Activated naive CD4-positive, alpha-beta T cell treated with anti-CD3 and anti-CD28 coated beads, Interleukin-2, amount 50 U/mL, for 24 hours (primary cell): ENCODE results near the gene VANGL2.
"Not testable (repeated sequence)": the region's sequence is repeated elsewhere in the genome, so short reads cannot be mapped to it uniquely, and the experiment has no call there.

ENCODE experiments used
- H3K27ac Mint-ChIP-seq: one replicate; pipeline ENCODE4 v1.8.0; 2021; ENCODE audit warnings: mild to moderate bottlenecking, mixed read lengths
- H3K27me3 Mint-ChIP-seq: one replicate; pipeline ENCODE4 v1.8.0; 2021; ENCODE audit warnings: mixed read lengths
- H3K36me3 Mint-ChIP-seq: one replicate; pipeline ENCODE4 v1.8.0; 2021; ENCODE audit warnings: mixed read lengths
- H3K4me1 Mint-ChIP-seq: one replicate; pipeline ENCODE4 v1.8.0; 2021; ENCODE audit warnings: mixed read lengths
- H3K4me3 Mint-ChIP-seq: one replicate; pipeline ENCODE4 v1.8.0; 2021; ENCODE audit warnings: mild to moderate bottlenecking, mixed read lengths
- H3K9me3 Mint-ChIP-seq: one replicate; pipeline ENCODE4 v1.8.0; 2021; ENCODE audit warnings: mixed read lengths

The VANGL2 gene

GRCh38 chr1:160366731-160367515 is 33.4 kb upstream of the VANGL2 start, which contains the start of gene NHLH1:
Gene NHLH1 (plus strand): TSS chr1:160367071. CDS start chr1:160370732, 3,661 bp downstream.
- no peaks in the 10 kb centered on the region for H3K27me3 Mint-ChIP-seq
- no peak within 1 kb of the TSS for H3K27ac Mint-ChIP-seq
- no peak within 1 kb of the TSS for H3K4me3 Mint-ChIP-seq
- H3K9me3 Mint-ChIP-seq, result no peaks in the 10 kb centered on the region
- no peaks in the 10 kb centered on the region for H3K4me1 Mint-ChIP-seq
- H3K36me3 Mint-ChIP-seq, result no peaks in the 10 kb centered on the region

GRCh38 chr1:160367516-160367900 is 32.9 kb upstream of the VANGL2 start:
- Mint-ChIP-seq H3K27ac (no peak overlapping the region), H3K27me3 (no peaks in the 10 kb centered on the region), H3K36me3 (no peaks in the 10 kb centered on the region), H3K9me3 (no peaks in the 10 kb centered on the region), H3K4me3 (no peak overlapping the region), H3K4me1 (no peaks in the 10 kb centered on the region)

- H3K27ac Mint-ChIP-seq, result no peak overlapping the region
- H3K27me3 Mint-ChIP-seq, result no peaks in the 10 kb centered on the region
- no peak overlapping the region for H3K4me3 Mint-ChIP-seq
- no peaks in the 10 kb centered on the region for H3K36me3 Mint-ChIP-seq
- no peaks in the 10 kb centered on the region for H3K4me1 Mint-ChIP-seq
- no peaks in the 10 kb centered on the region for H3K9me3 Mint-ChIP-seq
These were observed 32.1 kb upstream of the VANGL2 start for GRCh38 chr1:160367934-160368923.

- Mint-ChIP-seq H3K4me3 (no peak overlapping the region), H3K4me1 (no peaks in the 10 kb centered on the region), H3K9me3 (no peaks in the 10 kb centered on the region), H3K27ac (no peak overlapping the region), H3K27me3 (no peaks in the 10 kb centered on the region), H3K36me3 (no peaks in the 10 kb centered on the region)
These were observed 31.3 kb upstream of the VANGL2 start for GRCh38 chr1:160369087-160369486.

GRCh38 chr1:160370561-160371345 is 29.6 kb upstream of the VANGL2 start:
- no peak overlapping the region for H3K27ac Mint-ChIP-seq
- H3K27me3 Mint-ChIP-seq, result no peaks in the 10 kb centered on the region
- no peaks in the 10 kb centered on the region for H3K36me3 Mint-ChIP-seq
- H3K9me3 Mint-ChIP-seq, result no peaks in the 10 kb centered on the region
- no peak overlapping the region for H3K4me3 Mint-ChIP-seq
- H3K4me1 Mint-ChIP-seq, result peaks cover 4% of the 10 kb centered on the region

GRCh38 chr1:160371346-160371631 is 29.1 kb upstream of the VANGL2 start:
- Mint-ChIP-seq H3K27ac (no peak overlapping the region), H3K27me3 (no peaks in the 10 kb centered on the region), H3K4me3 (no peak overlapping the region), H3K36me3 (no peaks in the 10 kb centered on the region), H3K9me3 (no peaks in the 10 kb centered on the region), H3K4me1 (peaks cover 9% of the 10 kb centered on the region)

- no peaks in the 10 kb centered on the region for H3K36me3 Mint-ChIP-seq
- H3K4me1 Mint-ChIP-seq, result peaks cover 14% of the 10 kb centered on the region
- H3K4me3 Mint-ChIP-seq, result no peak overlapping the region
- H3K27ac Mint-ChIP-seq, result no peak overlapping the region
- no peaks in the 10 kb centered on the region for H3K27me3 Mint-ChIP-seq
- no peaks in the 10 kb centered on the region for H3K9me3 Mint-ChIP-seq
These were observed 28.6 kb upstream of the VANGL2 start for GRCh38 chr1:160371756-160372155.

GRCh38 chr1:160373696-160374095 is 26.7 kb upstream of the VANGL2 start:
- Mint-ChIP-seq H3K4me3 (no peak overlapping the region), H3K27me3 (no peaks in the 10 kb centered on the region), H3K27ac (no peak overlapping the region), H3K36me3 (no peaks in the 10 kb centered on the region), H3K4me1 (peaks cover 14% of the 10 kb centered on the region), H3K9me3 (no peaks in the 10 kb centered on the region)

GRCh38 chr1:160374306-160375110 is 25.9 kb upstream of the VANGL2 start:
- H3K36me3 Mint-ChIP-seq, result no peaks in the 10 kb centered on the region
- H3K27ac Mint-ChIP-seq, result no peak overlapping the region
- H3K9me3 Mint-ChIP-seq, result no peaks in the 10 kb centered on the region
- H3K4me1 Mint-ChIP-seq, result peaks cover 14% of the 10 kb centered on the region
- no peak overlapping the region for H3K4me3 Mint-ChIP-seq
- H3K27me3 Mint-ChIP-seq, result no peaks in the 10 kb centered on the region

- no peaks in the 10 kb centered on the region for H3K9me3 Mint-ChIP-seq
- no peak overlapping the region for H3K27ac Mint-ChIP-seq
- H3K36me3 Mint-ChIP-seq, result no peaks in the 10 kb centered on the region
- no peaks in the 10 kb centered on the region for H3K27me3 Mint-ChIP-seq
- H3K4me3 Mint-ChIP-seq, result no peak overlapping the region
- H3K4me1 Mint-ChIP-seq, result peaks cover 14% of the 10 kb centered on the region
These were observed 24.4 kb upstream of the VANGL2 start for GRCh38 chr1:160375788-160376524.

GRCh38 chr1:160376525-160377131 is 23.7 kb upstream of the VANGL2 start:
- Mint-ChIP-seq H3K27ac (no peak overlapping the region), H3K27me3 (no peaks in the 10 kb centered on the region), H3K4me3 (no peak overlapping the region), H3K9me3 (no peaks in the 10 kb centered on the region), H3K4me1 (peaks cover 14% of the 10 kb centered on the region), H3K36me3 (no peaks in the 10 kb centered on the region)

- H3K36me3 Mint-ChIP-seq, result no peaks in the 10 kb centered on the region
- H3K27me3 Mint-ChIP-seq, result no peaks in the 10 kb centered on the region
- no peak overlapping the region for H3K4me3 Mint-ChIP-seq
- H3K4me1 Mint-ChIP-seq, result peaks cover 14% of the 10 kb centered on the region
- H3K9me3 Mint-ChIP-seq, result no peaks in the 10 kb centered on the region
- H3K27ac Mint-ChIP-seq, result no peak overlapping the region
These were observed 22.7 kb upstream of the VANGL2 start for GRCh38 chr1:160377585-160378206.

- H3K36me3 Mint-ChIP-seq, H3K27ac Mint-ChIP-seq, H3K9me3 Mint-ChIP-seq, H3K4me3 Mint-ChIP-seq, H3K4me1 Mint-ChIP-seq, H3K27me3 Mint-ChIP-seq: not testable (repeated sequence)
These were observed 15.6 kb upstream of the VANGL2 start for GRCh38 chr1:160384812-160385211.

GRCh38 chr1:160388406-160388805 is 12.0 kb upstream of the VANGL2 start:
- not testable (repeated sequence) for H3K27me3 Mint-ChIP-seq, H3K9me3 Mint-ChIP-seq, H3K4me1 Mint-ChIP-seq, H3K27ac Mint-ChIP-seq, H3K4me3 Mint-ChIP-seq, H3K36me3 Mint-ChIP-seq
